VCaP (cell line): ENCODE data around the gene SLFN5.
"Not testable (repeated sequence)": the region's sequence is repeated elsewhere in the genome, so short reads cannot be mapped to it uniquely, and the experiment has no call there.

ENCODE experiments used
- H3K27ac ChIP-seq: fragments of 450-650 bp; 2 replicates; pipeline ENCODE4 v1.5.1; 2017
- TF ChIP-seq, protein P1 (sequence below): fragments of 450-650 bp; conservative IDR thresholded peaks from 2 replicates; pipeline ENCODE4 v1.5.1; 2017; ENCODE audit warnings: mild to moderate bottlenecking, moderate library complexity

The SLFN5 gene

DNA sequence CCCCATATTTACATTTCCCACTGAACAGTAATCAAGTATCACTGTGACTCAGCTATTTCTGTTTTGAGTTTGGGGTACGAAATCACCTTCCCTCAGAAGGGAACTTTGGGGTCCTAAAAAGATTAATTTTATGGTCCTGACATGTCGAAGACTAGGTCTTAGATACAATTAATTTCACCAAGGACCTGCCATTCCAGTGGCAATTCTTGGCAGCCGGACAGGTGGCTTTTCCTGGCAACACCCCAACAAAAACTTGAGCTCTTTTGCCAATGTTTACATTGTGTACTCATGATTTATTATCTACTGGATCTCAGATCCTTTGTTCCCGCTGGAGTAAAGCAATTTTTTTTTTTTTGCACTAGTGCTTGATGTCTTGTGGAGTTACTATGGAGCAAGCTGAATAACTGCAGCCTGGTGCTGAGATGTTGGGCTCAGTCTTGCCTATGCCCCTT is 14.4 kb downstream of the SLFN5 start:
- TF ChIP-seq, protein P1, sequence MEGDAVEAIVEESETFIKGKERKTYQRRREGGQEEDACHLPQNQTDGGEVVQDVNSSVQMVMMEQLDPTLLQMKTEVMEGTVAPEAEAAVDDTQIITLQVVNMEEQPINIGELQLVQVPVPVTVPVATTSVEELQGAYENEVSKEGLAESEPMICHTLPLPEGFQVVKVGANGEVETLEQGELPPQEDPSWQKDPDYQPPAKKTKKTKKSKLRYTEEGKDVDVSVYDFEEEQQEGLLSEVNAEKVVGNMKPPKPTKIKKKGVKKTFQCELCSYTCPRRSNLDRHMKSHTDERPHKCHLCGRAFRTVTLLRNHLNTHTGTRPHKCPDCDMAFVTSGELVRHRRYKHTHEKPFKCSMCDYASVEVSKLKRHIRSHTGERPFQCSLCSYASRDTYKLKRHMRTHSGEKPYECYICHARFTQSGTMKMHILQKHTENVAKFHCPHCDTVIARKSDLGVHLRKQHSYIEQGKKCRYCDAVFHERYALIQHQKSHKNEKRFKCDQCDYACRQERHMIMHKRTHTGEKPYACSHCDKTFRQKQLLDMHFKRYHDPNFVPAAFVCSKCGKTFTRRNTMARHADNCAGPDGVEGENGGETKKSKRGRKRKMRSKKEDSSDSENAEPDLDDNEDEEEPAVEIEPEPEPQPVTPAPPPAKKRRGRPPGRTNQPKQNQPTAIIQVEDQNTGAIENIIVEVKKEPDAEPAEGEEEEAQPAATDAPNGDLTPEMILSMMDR, result no peak
- peak overlapping the region; percentile 91 for H3K27ac ChIP-seq

DNA sequence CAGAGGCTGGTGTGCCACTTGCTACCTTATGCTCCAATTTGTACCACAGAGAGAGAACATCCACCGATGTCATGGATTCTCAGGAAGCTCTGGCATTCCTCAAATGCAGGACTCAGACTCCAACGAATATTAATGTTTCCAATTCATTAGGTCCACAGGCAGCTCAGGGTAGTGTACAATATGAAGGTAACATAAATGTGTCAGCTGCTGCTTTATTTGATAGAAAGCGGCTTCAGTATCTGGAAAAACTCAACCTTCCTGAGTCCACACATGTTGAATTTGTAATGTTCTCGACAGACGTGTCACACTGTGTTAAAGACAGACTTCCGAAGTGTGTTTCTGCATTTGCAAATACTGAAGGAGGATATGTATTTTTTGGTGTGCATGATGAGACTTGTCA is 16.1 kb downstream of the SLFN5 start:
- H3K27ac ChIP-seq, result peak overlapping the region; percentile 91
- TF ChIP-seq, protein P1, result no peak

DNA sequence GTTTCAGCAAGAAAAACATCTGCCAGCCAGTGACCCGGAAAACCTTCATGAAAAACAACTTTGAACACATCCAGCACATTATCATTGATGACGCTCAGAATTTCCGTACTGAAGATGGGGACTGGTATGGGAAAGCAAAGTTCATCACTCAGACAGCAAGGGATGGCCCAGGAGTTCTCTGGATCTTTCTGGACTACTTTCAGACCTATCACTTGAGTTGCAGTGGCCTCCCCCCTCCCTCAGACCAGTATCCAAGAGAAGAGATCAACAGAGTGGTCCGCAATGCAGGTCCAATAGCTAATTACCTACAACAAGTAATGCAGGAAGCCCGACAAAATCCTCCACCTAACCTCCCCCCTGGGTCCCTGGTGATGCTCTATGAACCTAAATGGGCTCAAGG is 22.2 kb downstream of the SLFN5 start:
- H3K27ac ChIP-seq, result no peak overlapping the region
- TF ChIP-seq, protein P1, result no peak

DNA sequence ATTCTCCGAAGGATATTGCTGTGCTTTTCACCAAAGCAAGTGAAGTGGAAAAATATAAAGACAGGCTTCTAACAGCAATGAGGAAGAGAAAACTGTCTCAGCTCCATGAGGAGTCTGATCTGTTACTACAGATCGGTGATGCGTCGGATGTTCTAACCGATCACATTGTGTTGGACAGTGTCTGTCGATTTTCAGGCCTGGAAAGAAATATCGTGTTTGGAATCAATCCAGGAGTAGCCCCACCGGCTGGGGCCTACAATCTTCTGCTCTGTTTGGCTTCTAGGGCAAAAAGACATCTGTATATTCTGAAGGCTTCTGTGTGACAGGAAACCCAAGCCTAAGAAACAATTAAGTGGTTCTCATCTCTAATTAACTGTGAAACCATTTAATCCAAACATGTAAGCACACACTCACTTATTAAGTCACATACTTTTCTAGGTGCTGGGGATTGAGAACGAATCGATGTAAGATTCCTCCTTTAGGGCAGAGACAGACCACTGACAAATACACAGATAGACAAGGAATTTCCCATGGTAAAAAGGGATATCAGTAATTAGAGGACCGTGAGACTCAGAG is 22.8 kb downstream of the SLFN5 start:
- TF ChIP-seq, protein P1, result no peak
- no peak overlapping the region for H3K27ac ChIP-seq

DNA sequence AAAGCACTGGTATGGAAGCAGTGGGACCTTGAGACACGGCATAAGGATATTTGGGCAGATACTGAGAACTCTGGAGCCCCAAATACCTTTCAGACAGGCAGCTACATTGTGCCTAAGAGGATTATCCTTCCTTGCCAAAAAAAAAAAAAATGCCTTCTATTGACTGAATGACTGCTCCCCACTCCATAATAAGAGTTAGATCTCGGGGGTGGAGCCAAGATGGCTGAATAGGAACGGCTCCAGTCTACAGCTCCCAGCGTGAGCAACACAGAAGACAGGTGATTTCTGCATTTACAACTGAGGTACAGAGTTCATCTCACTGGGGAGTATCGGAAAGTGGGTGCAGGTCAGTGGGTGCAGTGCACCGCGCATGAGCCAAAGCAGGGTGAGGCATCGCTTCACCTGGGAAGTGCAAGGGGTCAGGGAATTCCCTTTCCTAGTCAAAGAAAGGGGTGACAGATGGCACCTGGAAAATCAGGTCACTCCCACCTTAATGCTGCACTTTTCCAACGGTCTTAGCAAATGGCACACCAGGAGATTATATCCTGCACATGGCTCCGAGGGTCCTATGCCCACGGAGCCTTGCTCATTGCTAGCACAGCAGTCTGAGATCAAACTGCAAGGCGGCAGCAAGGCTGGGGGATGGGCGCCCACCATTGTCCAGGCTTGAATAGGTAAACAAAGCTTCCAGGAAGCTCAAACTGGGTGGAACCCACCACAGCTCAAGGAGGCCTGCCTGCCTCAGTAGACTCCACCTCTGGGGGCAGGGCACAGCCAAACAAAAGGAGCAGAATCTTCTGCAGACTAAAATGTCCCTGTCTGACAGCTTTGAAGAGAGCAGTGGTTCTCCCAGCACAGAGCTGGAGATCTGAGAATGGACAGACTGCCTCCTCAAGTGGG is 31.5 kb downstream of the SLFN5 start:
- not testable (repeated sequence) for H3K27ac ChIP-seq

GRCh38 chr17:35278454-35278853 is 35.6 kb downstream of the SLFN5 start:
- not testable (repeated sequence) for H3K27ac ChIP-seq

- not testable (repeated sequence) for H3K27ac ChIP-seq
Measured at GRCh38 chr17:35278876-35279275, 36.0 kb downstream of the SLFN5 start.

DNA sequence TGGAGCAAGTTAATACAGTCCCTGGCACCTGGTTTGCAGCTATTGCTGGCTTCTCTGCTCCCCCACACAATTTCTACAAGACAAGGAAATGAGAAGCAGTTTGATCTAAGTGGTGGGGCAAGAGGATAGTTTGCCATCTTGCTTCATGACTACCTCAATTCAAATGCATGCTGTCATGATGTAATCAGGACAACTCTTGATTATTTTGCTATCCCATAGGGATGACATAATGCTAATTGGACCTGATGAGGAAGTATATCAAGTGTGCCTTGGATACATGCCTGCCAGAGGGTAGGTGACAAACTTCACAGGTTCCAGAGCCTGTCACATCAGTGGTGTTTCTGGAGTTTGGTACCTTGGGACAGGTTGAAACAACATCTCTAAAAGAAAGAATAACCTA is 40.9 kb downstream of the SLFN5 start:
- TF ChIP-seq, protein P1, result no peak
- H3K27ac ChIP-seq, result no peak overlapping the region

DNA sequence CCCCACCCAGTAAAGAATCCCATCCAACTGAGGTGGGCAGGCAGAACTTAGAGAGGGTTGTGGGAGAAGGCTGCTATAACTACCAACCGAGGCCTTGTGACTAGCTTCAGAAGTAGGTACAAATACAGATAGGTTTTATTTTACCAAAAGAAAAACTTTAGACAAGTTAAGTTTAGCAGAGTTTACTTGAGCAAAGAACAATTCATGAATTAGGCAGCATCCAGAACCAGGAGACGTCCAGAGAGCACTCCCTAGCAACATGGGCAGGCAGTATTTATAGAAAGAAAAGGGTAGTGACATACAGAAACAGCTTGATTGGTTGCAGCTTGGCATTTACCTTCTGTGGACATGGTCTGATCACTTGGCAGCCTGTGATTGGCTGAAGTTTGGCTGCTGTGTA is 42.1 kb downstream of the SLFN5 start:
- TF ChIP-seq, protein P1, result no peak
- H3K27ac ChIP-seq, result no peak overlapping the region
